Thyroid gland (tissue), 4 donors: ENCODE measurements around the gene ESR1.

Experiments used
- CTCF ChIP-seq, 6 experiments: fragments of 200-600 bp in 3 of 6; fragments of 450-650 bp in 3 of 6; sonication (generic) in 3 of 6; IDR thresholded peaks; one replicate each; pipeline ENCODE4 v1.5.1; 2016 to 2019; ENCODE audit warnings: antibody characterized with exemption in 6 of 6, mild to moderate bottlenecking in 2 of 6, inconsistent platforms in 1 of 6, moderate library complexity in 1 of 6
- POLR2A ChIP-seq, 2 donors: fragments of 450-650 bp; IDR thresholded peaks; one replicate each; pipeline ENCODE4 v1.6.1; 2017; ENCODE audit warnings: antibody characterized with exemption in 2 of 2, mild to moderate bottlenecking in 2 of 2, moderate library complexity in 1 of 2

GRCh38 chr6:151760486-151760885, 47.0 kb upstream of the ESR1 start:
- TF ChIP-seq CTCF (IDR thresholded peaks at IDR 0.05), result no peak
- no peak for TF ChIP-seq POLR2A (IDR thresholded peaks at IDR 0.05)
